Stimulated activated CD4-positive, alpha-beta T cell treated with anti-CD3 and anti-CD28 coated beads, Interleukin-4, amount 100 ng/mL, for 4 hours (primary cell): Measurements from ENCODE around the gene WEE2.
A peak's percentile ranks its signal among the peaks of the same experiment; 100 is the strongest.

Experiments
- DNase-seq, 2 experiments: peaks; one replicate each; pipeline ENCODE4 v3.0.0-alpha.2; 2020

Gene WEE2

DNA sequence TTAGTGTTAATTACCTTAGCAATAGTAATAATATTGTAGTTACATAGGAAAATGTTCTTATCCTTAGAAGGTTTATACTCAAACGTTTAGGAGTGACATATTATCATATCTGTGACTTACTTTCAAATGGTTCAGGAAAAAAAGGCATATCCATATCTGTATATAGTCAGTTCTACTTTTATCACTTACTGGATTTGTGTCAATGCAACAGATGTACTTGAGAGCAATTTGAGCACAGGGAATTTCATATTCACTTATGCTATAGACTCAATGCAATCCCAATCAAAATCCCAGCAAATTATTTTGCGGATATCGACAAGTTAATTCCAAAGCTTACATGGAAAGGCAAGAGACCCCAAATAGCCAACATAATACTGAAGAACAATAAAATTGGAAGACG is 16.2 kb upstream of the WEE2 start:
- no peak for DNase-seq

DNA sequence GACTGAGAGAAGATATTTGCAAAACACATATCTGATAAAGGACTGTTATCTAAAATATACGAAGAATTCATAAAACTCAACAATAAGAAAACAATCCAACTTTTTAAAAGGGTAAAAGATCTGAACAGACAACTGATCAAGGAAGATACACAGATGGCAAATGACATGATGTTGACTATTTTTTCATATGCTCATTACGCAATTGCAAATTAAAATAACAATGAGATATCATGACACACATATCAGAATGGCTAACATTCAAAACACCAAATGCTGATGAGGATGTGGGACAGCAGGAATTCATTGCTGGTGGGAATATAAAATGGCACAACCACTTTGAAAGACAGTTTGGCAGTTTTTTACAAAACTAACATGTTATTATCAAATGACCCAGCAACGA is 15.1 kb upstream of the WEE2 start:
- DNase-seq, result no peak

DNA sequence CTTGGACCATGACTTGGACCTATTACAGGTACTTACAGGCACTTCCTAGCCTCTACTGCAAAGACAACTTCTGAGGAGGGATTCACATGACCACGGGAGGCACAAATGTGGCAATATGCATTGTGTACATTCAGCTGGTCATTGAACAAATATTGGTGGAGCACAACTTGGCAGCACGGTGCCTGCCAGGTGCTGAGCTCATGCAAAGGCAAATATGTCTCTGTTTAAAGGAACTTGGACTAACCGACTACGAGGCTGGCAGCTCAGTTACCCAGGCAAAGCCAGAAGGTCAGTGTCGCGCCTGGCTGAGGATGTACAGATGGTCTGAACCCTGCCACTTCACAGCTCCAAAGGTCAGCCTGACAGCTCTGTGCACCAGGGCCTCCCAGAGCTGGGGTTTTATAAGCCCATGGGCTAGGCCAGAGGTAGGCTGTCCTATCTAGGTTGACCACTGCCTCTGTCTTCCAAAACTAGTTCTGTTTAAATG is 12.3 kb upstream of the WEE2 start:
- no peak for DNase-seq

DNA sequence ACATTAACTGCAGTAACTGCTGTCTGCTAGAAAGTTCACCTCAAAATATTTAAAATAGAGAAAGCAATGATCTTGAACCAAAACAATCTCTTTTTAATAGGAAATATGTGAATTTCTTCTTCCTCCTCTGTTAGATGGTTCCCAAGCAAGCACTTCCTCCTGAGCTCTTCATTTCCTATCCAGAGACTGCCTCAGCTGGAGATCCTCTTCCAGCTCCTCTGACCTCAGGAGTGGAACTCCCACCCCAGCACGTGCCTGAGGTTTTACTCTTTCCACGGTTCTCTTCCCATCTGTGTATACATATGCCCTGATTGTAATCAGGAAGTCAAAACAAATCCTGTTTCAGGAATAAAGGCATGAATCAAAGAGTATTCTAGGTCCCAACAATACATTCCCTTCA is 11.8 kb upstream of the WEE2 start:
- DNase-seq, result no peak

DNA sequence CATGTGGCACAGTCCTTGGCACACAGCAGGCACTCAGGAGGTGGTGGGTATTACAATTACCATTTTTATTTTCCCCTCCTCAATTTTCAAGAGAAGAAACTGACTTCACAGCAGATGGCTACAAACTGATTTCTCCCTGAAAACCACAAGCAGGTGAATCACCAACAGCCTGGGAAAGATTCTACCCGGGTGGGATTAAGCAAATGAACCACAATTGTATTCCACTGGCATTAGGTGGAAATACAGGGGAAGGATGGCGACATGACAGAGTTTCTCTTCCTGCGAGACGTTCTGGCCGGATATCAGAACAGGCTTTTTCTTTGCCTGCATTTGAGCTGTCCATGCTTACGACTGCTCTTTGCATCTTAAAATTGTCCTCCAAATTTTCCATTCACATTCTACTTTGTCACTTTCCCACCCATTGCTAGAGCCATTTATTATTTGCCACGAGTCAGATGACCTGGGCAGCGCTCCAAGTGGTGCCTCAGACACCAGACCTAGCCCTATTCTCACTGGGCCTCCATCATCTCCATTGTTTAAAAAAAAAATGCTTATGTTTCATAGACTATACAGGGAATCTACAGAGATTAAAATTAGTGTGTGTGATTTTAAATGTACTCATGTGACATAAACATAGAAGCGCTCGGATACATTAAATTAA is 10.8 kb upstream of the WEE2 start:
- DNase-seq, result no peak

DNA sequence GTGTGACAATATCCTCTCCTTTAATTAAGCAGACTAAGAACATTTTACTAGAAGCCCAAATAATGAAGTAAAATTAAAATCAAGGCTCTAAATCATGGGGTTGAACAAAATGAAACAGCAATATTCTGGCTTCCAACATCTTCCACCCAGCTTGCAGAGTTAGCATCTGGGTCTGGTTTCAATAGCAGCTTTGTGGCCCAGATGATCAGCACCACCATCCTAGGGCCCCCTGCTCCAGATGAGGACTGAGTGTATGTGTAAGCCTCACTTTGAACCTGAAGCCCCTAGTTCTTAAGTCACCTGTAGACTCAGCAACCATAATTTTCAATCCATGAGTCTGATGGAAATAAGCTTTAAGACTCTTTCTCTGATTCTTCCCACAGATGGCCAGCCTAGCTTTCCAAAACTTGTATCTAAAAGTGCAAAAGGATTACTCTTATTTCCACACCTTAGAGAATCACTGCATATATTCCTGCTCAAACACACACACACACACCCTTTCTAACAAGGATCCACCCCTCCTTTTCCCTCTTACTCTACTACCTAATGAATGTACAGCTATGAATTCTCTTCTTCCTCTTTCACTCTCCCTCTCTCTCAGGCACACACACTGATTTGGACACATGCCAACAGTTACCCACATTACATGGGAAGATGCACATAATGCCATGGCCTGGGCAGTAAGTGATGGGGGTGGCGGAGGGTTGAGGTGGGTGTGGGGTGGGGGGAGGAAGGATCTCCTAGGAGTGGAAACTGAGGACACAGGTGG is 9.7 kb upstream of the WEE2 start:
- no peak for DNase-seq

DNA sequence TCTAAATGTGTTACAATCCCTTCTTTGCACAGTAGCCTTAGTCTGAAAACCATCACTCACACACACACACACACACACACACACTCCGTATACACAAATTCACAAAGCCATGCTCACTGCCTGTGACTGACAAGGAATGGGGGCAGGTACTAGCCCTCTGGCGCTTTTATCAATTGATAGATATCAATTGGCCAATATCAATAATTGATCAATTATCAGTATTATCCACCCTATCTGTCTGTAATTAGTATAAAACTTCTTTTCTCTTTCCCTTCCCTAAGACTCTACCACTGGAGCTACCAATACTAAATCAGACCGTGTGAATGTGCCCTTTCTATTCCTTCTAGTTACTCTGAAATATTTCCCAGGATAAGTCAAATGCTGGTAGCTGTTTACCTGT is 8.3 kb upstream of the WEE2 start:
- DNase-seq, result no peak

DNA sequence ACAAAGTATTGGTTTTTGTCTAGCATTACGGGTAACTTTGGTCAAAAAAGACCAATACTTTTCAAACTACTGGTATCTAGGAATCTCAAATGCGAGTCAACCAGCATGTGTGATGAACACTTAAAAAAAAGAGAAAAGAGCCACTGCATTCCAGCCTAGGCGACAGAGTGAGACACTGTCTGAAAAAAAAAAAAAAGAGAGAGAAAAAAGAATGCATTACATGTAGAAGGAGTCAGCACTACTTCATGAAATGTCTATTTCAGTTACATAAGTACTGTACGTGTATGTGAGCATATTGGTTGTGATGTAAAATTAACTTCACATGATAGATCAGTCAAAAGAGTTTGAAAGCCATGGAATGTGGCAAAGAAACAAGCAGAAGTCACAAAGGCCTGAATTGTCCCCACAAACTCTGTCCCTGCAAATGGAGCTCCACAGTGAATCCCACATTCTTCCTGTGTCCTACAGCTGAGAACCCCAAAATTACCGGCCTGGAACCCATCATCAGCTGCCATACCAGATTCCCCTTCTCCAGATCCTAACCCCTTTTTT is 7.8 kb upstream of the WEE2 start:
- no peak for DNase-seq

DNA sequence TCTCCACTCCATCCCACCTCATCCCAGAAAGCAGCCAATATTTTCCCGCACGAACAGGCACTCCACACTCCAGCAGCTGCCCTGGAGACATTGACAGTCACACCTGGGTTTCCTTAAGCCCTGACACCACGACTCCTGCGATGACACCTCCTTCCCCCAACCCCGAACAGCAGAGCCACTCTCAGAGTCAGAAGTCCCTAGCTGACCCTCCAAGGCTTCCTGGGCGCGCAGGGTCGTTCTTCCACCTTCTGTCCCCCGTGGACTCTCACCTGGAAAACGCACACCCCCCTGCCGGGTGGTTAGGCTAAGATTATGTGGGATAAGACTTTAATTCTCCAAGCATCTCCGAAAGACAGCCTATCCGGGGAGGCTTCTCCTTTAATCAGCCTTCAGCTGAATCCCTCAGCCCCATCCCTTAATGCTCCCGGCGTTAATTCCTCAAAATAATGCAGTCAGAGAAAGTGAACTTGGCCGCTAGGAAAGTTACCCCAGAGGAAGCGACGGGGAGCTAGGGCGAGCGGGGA is 7.2 kb upstream of the WEE2 start:
- DNase-seq, result peak in 1 of 2 experiments; percentile 3

DNA sequence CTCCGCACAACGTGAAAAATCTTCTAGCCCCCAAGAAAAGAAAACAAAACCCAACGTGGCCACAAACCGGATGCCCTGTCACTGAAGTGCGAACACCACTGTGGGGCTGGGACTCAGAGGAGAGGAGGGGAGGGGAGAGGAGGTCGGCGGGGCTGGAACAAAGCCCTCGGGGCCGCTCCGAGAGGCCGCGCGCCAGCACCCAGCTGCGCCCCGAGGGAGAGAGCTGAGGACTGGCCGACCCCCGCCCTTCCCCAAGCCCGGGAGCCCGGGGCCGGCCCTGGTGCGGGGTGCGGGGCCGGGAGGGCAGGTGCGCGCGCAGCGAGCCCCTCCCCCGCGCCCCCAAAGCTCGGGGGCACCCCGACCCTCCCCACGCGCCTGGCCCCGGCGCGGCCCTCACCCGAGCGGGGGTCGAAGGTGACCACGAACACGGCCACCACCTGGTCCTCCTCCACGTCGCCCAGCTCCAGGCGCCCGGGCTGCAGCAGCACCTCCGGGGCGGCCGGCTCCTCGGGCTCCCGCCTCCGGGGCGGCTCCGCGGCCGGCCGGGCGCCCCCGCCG is 6.6 kb upstream of the WEE2 start:
- peak; percentile 57 to 58 for DNase-seq

DNA sequence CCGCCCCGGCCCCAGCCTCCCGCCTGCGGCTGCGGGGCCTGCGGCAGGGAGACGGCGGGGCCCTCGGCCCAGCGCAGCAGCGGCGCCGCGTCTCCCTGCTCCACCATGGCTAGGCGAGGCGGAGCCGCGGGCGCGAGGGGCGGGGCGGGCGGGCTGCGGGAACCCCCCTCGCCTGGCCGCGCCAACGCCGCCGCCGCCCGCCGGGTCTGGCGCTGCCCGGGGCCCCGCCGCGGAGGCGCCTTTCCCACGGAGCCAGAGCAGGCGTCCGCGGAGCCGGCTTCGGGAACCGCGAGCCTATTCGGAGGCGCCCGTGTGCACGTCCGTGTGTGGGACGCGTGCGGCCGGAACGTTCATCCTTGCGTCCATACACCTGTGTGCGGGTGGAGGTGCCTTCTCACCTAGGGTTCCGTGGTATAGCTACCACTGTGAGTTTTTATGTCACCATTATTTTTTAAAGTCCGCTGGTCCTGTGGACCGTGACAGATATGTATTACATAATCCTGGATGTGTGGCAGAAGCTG is 6.0 kb upstream of the WEE2 start, which contains the start of gene DENND11:
DENND11 (minus strand) TSS at position 120 of the 521 bp plus-strand sequence; CDS start at position 107, 13 bp downstream.
- peak; percentile 24 to 64 for DNase-seq

DNA sequence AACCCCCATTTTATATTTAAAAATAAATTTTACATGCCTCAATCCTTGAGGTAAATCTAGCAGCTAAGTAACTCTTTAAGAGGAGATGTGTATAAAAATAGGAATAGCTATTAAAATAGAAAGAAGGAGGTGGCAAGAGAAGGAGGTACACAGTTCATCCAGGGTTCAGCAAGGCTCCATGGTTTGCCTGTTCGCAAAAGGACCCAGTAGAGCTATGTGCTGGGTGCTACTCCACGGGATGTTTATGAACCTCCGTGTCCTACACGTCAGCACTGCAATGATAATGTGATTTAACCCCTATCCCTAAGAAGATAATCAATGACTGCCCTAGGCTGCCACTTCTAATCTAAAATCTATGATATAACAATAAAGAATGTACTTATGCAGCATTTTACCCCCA is 5.3 kb upstream of the WEE2 start:
- DNase-seq, result no peak

DNA sequence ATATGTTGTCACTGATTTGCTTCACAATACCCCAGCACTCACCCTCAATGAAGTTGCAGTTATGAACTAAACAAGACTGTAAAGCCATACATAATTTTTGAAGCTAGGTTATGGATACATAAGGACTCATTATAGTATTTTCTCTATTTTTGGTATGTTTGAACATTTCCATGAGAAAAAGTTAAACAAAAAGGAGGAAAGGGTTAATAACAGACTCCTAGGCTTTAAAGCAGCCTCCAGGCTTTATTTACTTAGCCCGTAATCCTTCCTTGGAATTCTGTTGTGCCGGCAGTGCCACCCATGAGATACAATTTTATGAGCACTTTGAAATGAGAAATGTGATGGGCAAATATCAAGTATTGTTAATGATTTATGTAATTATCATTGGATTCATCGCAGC is 4.0 kb upstream of the WEE2 start:
- no peak for DNase-seq

DNA sequence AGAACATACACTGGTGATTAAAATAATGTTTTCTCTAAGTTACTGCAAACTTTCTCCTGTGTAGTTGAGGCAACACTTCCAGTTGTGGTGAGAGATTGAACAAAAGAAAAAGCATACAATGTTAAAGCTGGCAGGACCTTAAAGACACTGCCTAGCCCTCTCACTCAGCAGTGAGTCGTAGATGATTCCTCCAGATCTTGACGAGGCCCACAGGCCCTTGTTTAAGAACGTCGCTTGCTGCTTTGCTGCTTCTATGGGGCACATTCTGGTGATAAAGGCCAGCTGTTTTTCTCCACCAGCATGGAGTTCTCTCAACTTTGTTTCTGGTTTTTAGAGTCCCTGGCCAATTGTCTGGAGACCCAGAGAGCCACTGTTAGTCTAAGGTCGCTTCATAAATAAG is 3.4 kb upstream of the WEE2 start:
- DNase-seq, result no peak

DNA sequence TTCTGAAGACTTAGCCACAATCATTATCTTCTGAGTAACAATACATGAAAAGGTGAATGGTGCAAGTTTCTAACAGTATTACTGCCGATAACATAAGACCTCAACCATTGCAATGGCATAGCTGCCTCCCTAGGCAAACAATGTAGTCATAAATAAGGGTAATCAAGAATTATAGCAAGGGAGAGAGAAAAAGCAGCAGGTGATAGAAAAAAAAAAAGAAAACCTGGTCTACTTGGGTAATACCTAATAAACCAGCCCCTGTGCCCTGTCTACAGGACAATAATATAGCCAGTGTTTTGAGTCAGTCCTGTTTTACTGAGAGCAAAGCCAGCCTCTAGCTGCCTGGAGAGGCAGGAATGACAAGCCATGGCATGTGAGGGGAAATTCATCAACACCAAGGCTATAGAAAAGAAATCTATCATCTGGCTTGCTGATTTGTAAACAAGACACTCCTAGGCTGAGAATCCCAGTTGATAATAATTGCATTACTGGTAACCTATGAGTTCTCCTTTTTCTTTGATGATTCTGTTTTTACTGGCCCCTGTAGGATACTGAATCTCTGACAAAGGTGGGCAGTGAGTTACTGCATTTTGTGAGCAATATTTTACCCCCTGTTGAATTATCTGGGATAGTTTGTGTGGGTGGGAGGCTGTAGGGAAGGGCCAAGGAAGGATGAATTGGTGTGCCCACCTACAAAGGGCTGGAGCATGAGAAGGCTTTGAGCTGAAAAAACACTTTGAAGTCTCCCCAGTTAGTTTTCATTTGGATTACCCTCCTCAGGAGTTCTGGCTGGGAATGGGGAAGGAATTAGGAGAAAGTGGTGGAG is 1.7 kb upstream of the WEE2 start:
- DNase-seq, result no peak

DNA sequence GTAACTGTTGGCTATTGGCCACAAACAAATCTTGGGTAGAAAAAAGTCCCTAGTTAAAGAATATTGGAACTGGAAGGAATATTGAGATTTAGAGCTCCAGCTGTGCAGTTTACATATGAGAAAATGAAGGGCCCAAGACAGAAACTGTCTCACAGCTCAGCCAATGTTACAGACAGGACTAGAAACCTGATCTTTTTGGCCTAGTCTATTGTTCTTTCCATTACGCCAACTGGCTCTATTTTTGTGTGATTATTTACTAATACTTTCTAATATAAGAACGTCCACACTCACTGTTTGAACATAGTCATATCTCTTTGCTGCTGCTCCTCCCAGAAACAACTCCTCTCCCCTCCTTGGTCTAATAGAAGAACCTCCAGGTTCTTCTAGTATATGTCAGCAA is 1.2 kb downstream of the WEE2 start:
- DNase-seq, result no peak

DNA sequence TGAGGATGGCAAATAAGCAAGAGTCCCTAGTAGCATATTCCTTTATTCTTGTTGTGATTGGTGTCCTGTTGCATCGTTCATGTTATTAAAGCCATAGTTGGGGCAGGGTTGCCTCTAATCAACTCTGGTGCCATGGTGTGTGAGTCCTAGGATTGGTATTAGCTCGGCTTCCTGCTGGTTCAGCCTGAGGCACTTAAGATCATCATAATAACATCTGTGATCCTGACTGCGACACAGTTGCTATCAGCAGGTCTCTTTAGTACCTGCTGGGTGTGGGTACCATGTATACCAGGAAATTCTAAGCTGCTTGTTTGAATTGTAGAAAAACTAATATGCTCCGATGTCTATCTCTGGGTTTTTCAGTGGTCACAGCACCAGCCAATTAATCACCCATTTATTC is 1.6 kb downstream of the WEE2 start:
- DNase-seq, result no peak

DNA sequence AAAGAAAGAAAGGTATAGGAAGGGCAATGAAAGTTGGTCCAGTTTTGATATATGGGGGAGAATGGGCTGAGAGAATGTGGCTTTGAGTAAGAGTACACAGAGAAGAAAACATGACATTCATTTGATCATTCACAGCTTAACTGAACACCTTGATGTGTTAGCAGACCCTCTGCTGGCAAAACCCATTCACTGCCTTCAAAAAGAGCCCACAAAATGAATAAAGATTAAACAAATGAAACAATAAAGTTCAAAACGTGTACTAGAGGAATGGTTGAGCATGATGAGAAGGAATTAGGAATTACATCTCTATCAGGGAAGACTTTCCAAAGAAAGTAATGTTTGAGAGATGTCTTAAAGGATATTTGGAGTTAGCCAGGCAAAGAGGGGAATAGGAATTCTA is 2.1 kb downstream of the WEE2 start:
- no peak for DNase-seq

DNA sequence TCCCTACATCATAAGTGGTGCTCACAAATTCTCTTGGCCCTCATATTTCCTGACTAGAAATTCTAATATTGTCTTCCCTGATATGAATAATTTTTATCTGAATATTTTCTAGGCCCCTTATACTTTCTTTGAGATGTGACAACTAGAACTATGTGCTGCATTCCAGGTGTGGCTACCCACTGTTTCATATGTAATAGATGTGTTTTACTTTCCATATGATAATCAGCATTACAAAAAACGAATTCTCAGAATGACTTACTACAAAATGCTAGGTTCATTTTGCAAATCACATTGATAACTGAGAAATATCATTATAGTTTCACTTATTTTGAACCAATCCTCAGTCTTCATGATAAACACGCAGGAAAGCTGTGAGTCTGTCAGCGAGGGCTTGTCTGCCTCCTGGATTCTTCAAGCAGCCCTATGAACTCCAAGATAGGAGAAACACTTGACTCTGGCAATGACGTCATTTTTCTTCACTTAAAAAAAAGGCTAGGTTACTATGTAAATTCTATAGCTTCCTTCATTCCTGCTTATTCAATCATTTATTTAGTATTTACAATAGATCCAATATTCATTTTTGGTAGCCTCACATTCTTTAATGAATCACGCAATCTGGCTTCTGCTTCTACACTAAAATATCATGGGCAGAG is 4.6 kb downstream of the WEE2 start:
- no peak for DNase-seq

DNA sequence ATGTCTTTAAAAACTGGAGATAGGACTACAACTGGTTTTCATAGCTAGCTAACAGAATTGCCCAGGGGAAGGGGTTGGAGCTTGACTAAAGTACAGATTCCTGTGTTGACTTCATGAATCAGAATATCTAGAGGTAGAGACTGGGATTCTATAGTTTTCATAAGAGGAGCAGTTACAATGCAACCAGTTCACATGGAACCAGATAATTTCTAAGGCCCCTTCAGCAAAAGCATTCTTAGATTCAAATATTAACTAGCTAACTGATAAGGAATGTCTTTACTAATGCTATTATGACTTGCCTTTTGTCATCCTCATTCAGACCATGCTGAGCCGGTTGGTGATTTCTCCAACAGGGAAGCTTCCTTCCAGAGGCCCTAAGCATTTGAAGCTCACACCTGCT is 5.7 kb downstream of the WEE2 start:
- no peak for DNase-seq

DNA sequence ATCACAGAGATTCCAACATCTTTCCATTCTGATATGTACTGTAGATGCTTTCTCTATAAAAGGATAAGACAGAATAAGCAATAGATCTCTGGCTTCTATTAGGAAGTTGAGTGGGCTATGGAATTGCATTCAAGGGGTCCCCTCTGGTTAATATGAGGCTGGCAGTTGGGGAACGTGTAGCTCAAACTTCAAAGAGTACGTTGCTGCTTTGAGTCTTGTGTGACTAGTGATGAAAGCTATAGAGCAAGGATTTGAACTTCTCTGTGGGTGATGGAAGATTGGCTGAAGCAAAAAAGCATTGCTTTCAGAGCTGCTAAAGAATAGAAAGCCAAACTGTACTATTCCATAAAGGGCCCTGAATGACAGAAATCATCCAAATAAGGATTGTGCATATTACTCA is 6.4 kb downstream of the WEE2 start:
- no peak for DNase-seq

DNA sequence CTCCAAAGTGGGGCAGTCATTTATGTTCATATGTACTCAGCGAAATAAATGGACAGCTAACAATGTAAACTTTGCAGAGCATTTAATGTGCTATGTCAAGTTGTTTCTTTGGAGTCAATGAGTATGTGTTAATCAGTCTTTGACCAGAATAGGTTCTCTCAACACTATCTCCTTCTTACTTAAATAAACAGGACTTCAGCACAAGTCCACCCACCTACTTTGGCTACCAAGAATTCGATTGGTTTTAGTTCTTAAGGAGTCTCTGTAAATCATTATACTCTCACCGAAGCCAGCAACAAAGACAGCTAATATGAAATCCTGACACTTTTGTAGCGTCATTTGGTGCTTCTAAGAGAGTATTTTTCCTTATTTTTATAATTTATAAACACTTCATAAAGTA is 6.9 kb downstream of the WEE2 start:
- DNase-seq, result no peak
